Superior temporal gyrus (tissue), 1 donor: ENCODE measurements around the gene POLN.
A peak's percentile ranks its signal among the peaks of the same experiment; 100 is the strongest.

Experiments
- DNase-seq: peaks from one replicate; pipeline ENCODE4 v3.0.0-alpha.2; 2016; ENCODE audit errors: extremely low spot score

POLN gene

DNA sequence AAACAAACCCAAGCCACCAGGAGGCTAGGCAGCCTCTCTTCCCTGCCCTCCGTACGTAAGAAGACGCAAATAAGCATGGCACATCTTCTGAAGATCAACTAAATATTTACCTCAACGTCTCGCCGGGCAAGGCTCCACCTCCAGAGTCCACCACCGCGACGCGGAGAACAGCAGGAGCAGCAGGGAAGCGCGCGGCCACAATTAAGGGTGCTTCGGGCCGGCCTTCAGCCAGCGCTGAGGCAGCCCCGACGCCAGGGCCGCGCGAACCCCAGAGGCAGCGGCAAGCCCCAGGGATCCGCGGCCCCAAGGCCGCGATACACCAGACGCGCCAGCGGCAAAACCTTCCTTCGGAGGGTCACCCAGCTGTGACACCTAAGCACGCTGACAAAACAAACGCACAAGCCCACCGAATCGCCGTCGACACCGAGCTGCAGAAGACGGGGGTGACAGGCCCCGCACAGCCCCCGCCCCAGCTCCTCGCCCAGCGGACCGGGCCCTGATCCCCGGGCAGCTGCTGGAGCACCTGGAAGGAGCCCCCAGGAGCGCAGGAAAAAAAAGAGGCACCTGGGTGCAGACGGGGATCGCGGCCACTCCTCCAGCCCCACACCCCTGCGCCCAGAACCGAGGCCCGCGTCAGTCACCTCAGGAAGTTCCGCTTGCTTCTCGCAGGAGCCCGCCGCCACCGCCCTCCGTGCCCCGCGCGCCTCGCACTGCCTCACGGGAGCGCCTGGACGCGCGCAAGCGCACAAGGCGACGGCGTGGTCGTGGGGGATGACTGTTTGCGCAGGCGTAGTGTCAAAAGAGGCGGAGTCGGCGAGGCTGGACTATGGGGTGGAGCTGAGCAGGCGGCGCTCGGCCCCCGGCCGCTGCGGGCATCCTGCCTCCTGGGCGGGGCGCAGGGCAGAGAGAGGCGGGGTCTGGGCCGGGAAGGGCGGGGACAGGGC is at the start of gene POLN, which contains the start of gene HAUS3:
TSS of gene POLN (minus strand) at position 712 of the 944 bp plus-strand sequence. CDS start 12,890 bp downstream, outside the sequence.
TSS of gene HAUS3 (minus strand) at position 712 of the 944 bp plus-strand sequence. CDS start 1,175 bp downstream, outside the sequence.
- peak; percentile 97 for DNase-seq

DNA sequence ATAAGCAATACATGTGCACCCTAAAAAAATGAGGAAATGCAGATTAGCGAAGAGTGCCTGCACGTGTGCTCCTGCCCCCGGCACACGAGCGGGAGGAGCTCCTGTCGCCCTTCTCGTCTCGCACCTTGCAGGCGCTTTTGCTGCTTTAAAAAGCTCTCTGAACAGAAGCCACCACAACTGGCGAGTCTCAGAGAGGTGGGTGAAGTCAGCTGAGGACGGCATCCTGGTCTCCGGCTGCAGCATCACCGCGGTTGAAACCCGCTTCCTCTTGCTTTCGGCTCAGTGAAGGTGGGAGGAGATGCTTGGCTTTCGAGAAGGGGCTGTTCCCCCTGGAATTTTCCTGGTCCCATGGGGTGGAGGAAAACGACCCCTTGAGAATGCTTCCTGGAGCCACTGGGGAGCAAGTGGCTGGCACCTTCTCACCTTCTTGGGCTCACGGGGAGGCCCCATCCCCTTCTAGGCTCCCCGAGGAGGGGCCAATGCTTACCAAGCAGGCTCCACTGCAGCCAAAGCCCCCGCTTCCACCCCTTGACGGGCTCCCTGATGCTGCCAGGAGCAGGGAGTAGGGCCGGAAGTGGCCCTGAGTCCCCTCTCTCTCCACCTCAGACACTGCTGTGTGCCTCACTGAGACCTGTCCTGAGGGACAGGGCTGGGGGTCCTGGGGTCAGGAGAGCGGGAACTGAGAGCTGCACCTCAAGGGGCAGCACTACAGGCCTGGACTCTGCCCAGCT is 49.2 kb upstream of the POLN start:
- peak; percentile 40 for DNase-seq

DNA sequence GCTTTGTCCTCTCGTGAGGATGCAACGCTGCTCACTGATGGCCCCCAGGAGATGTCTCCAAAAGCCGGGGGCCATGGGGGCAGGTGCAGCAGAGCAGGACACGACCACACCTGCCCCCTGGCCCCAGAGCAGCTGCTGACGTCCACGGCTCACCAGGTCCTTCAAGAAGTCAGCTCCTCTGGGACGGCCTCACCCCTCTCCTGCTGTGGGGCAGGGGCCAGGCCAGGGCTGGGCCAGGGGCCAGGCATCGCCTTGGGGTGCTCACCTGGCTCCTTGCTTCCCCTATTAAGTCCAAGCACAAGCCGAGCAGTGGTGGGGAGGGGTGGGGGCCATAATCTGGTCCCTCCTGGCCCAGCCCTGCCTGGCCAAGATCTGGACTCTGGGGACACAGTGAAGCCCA is 48.6 kb upstream of the POLN start:
- DNase-seq = no peak

DNA sequence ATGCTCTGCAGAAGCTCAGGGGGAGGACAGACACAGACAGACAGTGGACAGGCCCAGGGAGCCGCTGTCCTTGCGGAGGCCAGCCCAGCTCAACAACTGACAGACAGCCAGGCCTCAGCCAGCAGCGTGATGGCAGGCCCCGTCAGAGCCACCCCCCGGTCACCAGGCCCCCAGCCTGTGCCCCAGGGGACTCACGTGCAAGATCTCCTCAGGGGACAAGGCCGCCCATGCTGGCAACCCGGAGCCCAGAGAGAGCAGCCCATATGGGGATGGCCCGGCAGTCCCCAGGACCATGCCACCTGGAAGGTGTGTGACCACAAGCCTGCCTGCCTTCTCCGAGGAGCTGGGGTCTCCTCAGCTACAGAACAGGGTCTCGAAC is 48.0 kb upstream of the POLN start:
- no peak for DNase-seq

DNA sequence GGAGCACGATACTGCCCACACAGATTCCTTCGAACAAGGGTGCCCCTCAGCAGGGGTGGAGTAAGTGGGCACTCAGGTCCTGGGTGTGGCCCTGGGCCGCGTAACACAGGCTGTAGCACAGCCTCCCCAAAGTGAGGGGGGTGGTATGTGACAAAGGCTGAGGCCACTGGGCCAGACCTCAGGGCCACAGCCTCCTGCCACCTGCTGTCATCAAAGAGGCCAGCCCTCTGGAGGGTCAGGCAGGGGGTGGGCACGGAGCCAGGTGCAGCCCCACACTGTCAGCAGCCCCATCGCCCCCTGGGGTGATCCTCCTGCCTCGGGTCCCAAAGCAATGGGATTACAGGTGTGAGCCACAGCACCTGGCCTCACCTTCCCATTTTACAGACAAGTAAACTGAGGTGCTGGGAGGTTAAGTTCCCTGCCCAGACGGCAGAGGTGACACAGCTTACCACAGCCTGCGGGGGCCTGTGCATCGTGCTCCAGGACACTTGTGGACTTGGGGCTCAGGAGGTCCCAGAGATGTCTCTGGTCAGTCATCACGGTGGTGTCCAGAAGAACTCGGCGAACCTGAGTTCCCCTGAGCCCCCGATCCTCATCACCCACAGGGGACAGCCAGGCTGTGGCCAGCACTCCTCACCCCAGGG is 47.5 kb upstream of the POLN start:
- no peak for DNase-seq

DNA sequence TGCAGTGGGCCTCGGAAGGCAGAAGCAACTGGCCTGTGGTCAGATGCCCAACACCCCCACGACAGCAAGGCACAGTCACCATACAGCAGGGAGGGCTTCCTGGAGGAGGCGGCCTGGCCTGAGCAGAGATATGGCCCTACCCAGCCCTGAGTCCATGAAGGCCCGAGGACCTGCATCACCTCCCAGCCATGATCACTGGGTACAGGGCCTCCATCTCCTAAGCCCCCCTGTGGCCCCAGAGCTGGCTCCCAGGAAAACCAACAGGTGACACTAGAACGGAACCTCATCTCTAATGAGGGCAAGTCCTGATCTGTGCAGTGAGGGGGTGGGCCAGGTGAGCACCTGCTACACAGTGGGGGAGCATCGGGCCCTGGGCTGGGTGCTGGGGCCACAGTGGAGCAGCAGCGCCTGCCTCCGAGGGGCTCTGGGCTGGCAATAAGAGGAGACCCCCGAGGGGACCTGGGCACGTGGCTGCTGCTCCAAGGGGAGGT is 46.2 kb upstream of the POLN start:
- no peak for DNase-seq

DNA sequence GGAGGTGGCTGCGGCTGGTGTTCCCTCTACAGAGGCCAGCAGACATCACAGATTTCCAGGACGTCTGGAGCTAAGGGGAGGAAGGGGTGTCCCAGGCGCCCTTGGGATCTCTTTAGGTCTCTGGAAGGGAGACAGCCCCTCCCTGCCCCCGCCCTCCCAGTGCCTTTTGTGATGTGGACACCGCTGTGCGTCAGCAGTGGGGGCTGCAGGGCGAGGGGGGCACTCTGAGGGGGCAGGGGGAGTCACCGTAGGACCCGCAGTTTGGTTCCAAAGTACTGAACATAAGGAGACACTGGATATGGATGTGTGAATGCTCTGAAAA is 45.6 kb upstream of the POLN start:
- DNase-seq = no peak

DNA sequence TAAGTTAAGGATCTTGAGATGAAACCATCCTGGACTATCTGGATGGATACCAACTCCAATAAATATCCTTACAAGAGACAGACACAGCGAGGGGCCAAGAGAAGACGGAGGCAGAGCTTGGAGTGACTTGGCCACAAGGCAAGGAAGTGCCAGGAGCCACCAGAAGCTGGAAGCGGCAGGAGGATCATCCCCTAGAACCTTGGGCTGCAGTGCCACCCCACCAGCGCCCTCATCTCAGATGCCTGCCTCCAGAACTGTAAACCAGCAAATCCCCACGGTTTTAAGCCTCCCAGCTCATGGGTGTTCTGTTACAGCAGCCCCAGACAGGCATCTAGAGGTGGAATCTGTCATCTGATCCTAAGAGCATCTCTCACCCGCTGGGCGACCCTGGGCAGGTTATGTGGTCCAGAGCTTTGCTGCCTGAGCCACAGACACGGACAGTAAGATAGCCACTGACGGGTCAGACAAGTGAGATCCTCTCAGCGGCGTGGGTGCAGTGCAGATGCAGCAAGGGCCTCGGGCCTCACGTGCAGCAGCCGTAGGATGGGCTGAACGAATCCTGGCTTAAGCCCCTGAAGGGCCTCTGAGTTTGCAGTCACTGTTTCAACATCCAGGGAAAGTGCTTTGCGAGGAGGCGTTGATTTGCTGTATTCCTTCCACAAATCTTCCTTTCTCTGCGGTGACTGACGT is 45.1 kb upstream of the POLN start:
- no peak for DNase-seq

DNA sequence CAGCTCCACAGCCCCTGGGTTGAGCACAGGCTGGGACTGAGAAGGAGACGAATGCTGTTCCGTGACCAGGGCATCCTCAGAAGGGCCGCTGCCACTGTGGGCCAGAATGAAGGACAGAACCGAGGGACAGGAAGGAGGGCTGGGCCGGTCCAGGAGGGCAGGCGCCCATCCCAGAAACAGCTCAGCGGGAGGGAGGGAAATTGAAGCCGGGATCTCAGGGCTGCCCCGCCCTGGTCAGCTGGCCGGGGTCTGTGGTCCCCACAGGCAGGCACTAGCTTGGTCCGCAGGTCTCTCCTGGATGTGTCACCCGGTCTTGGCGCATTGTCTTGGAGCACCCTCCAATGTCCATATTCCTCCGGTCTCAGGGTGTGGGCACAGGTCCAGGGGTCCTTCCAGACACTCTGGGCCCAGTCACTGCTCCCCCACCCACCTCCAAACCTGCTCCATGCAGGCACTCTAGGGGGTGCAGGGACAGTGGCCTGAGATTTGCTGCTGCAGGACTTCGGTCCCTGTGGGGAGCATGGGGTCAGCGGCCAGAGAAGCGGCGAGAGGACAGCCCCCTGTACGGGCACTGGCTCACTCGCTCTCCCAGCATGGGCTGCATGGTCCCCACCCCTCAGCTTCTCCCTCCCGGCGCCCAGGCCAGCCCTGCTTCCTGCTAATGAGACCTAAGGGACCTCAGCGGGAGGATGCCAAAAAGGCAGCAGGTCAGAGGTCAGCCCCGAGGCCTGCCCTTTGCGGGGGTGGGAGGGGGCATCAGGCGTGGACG is 43.9 kb upstream of the POLN start:
- no peak for DNase-seq

DNA sequence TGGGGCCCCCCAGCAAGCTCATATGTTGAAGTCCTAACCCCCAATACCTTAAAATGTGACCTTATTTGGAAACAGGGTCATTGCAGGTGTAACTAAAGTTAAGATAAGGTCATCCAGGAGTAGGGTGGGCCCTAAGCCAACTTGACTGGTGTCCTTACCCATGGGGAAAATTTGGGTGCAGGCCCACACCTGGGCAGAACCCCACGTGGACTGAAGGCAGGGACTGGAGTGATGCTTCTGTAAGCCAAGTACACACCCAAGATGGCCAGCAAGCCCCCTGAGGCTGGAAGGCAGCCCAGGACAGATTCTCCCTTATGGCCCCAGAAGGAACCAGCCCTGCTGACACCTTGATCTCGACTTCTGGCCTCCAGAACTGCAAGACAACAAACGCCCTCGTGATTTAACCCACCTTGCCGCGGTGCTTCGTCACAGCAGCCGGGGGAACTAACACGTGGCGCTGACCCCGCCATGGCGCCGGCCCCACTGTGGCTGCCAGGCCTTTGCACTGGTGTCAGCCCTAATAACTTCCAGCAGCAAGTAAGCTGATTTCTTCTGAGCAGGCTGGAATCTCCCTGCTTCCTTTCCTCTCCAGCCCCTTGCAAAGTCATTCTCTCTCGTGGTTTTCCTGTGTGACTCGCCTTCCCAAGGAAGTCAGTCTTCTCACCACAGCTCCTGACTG is 43.2 kb upstream of the POLN start:
- DNase-seq = no peak

DNA sequence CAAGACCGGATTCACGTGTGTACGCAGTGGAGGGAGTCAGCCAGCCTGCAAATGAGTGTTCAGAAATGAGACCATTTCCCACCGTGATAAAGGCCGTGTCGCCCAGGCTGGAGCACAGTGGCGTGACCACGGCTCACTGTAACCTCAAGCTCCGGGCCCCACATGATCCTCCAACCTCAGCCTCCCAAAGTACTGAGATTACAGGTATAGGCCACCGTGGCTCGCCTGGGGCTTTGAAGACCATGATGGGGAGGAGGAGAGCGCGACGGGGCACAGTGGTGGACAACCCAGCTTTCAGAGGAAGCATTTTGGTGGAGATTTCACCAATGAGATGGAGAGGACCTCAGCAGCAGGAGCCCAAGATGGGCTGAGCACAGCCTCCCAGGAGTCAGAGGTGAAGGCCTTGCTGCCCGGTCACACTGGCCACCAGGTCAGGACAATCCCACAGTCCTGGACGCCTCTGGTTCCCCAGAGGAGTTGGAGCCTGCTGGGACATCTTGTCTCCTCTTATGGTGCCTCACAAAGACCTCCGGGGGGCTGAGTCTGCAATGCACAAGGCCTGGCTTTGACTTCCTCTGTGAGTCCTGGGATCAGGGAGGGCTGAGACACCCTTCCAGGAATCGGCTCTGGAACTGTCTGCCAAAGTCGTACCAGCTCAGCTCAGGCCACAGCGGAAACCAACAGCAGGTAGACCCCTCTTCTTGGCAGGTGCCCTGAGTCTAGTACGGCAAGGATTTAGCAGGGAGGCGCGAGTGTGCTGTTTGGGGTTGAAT is 42.4 kb upstream of the POLN start:
- DNase-seq = no peak

DNA sequence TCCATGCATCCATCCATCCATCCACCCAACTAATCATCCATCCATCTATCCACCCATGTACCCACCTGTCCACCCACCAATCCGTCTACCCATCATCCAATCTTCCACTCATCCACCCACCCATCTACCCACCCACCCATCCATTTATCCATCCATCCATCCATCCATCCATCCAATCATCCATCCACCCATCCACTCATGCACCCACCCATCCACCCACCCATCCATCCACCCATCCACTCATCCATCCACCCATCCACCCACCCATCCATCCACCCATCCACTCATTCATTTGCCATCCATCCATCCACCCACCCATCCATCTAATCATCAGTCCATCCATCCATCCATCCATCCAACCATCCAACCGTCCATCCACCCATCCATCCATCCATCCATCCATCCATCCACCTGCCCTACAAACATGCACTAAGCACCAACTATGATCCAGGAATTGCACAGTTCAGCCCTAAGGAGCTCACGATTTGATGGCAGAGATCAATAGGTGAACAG is 41.3 kb upstream of the POLN start:
- DNase-seq = no peak

DNA sequence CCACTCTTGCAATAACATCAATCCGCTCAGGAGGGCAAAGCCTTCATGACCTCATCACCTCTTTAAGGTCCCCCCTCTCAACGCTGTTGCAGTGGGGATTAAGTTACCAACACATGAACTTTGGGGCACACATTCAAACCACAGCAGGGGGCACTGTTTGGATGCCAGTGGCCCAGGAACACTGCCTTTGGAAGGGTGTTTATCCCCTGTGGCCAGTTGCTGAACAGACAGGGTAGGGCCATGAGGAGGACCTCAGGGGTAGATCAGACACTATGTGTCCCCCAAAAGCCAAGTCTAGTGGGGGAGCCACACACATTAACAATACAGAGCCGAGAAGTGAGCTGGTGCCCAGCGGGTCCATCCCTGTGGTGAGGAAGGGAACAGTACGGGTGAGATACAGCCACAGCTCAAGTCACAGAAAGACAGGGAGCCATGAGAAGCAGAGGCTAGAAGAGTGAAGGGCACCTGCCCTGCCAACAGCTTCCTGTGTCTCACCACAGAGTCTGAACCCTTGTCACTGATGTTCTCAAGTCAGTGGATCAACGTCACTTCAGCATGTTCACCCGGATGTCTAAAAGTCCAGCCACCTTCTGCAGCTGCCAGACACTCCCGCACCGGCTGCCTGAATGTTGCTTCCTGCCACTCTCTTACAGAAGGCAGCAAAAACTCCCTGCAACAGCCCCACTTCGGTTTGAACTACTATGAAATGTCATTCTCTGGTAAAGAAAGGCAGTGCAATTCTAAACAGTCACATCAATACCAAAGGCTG is 39.8 kb upstream of the POLN start:
- no peak for DNase-seq

DNA sequence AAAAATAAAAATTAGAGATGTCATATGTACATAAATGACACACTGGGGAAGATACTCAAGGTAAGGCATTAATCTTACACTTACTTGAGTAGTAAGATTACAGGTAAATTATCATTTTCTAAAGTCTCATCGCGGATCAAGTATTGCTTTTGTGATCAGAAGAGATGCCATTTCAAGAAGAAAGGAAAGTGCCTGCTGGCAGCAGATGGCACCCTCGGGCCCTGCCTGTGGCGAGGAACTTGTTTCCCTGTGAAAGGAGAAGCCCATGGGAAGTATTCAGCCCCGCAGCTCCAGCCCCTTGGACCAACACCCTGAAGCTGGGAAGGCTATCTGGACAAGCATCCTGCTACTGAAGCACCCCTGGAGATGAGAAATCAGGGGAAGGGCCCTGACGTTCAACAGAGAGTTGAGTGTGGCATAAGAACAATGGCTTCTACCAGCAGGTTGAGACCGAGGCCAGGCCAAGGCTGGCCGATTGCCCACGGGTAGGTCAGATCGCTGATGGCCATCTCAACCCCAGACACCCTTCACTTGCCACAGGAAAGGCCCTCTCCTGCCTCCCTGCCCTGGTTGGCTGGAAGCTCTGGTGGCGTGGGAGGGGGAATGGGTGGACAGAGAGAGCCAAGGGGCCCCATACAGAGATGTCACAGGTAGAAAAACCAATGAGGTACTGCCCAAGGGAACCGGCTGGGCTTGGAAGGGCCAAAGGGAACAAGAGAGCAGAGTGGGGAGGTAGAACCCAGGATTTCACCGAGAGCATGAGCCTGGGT is 38.8 kb upstream of the POLN start:
- DNase-seq = peak; percentile 60

DNA sequence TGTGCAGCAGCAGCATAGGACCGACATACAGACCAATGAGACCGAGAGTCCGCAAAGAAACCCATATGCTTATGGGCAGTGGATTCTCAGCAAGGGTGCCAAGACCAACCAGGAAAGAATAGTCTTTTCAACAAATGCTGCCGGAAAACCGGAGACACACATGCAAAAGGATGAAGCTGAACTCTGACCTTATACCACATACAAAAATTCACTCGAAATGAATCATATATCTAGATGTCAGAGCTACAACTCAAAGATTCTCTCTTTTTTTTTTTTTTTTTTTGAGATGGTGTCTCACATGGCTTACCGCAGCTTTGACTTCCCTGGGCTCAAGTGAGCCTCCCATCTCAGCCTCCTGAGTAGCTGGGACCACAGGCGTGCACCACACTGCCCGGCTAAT is 36.0 kb upstream of the POLN start:
- no peak for DNase-seq

DNA sequence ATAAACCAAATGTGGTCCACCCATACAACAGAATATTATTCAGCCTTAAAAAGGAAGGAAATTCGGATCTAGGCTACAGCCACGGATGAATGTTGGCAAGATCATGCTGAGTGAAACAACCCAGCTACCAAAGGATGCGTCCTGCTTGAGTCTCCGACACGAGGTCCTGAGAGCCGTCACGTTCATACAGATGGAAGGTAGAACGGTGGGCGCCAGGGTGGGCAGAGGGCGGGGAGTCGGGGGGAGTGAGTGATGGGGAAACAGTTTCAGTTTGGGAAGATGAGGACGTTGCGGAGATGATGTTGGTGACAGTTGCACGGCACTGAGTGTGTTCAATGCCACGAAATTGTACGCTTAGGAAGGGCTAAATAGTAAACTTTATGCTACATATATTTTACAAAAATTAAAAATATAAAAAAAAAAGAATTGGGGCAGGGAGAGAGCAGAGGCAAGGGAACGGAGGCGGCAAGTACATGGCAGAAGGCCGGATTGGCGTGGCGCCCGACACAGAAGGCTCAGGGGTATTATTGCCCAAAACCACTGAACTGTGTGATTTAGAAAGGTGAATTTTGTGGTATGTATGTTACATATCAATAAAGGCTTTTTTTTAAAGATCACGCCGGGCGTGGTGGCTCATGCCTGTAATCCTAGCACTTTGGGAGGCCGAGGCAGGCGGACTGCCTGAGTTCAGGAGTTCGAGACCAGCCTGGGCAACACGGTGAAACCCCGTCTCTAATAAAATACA is 34.8 kb upstream of the POLN start:
- no peak for DNase-seq
